PC-9 (cell line): Measurements from ENCODE around the gene RNF31. TPM values are rescaled to one million over a fixed set of nuclear protein-coding genes. Genes with fewer than 3 reads are reported as not detected.

Source experiments
- BruUV-seq: library from RNA; stranded (reverse); fragments of 400-500 nt; replicated peaks from 2 replicates; lab custom pipeline; 2021; lab: Mats Ljungman, UMichigan
- CTCF ChIA-PET: fragments of 300-600 bp; sonication (Branson Sonifier 250); formaldehyde crosslinking; loops from one replicate; lab custom pipeline; 2022; ENCODE audit warnings: antibody characterized with exemption; lab: Charles Lee
- POLR2A ChIA-PET: fragments of 300-600 bp; sonication (Branson Sonifier 250); formaldehyde crosslinking; loops from one replicate; lab custom pipeline; 2022; ENCODE audit warnings: antibody characterized with exemption; ENCODE audit not compliant: unreplicated experiment; lab: Charles Lee
- DNase-seq, 2 experiments: peaks; one replicate each; pipeline versions ENCODE4 v3.0.0 to v3.0.0-alpha.2; 2015 to 2022; ENCODE audit warnings: mixed read lengths in 1 of 2
- H2AFZ ChIP-seq: fragments of 200-600 bp; sonication (generic); 2 replicates; pipeline ENCODE4 v1.8.1; 2017; ENCODE audit warnings: antibody characterized with exemption
- H3F3A ChIP-seq: fragments of 200-600 bp; sonication (generic); 2 replicates; pipeline ENCODE4 v1.8.1; 2017; ENCODE audit warnings: antibody characterized with exemption, mild to moderate bottlenecking, low read depth; ENCODE audit not compliant: insufficient read depth
- H3K27ac ChIP-seq: fragments of 200-600 bp; sonication (generic); 2 replicates; pipeline ENCODE4 v1.6.1; 2016; ENCODE audit warnings: mixed run types
- H3K27me3 ChIP-seq: fragments of 200-600 bp; sonication (generic); 2 replicates; pipeline ENCODE4 v1.6.1; 2016; ENCODE audit warnings: low read depth, mixed run types; ENCODE audit not compliant: insufficient read depth
- H3K36me3 ChIP-seq: fragments of 200-600 bp; sonication (generic); 2 replicates; pipeline ENCODE4 v1.6.1; 2016; ENCODE audit warnings: low read depth, mixed run types
- H3K4me1 ChIP-seq: fragments of 200-600 bp; sonication (generic); replicated peaks from 2 replicates; pipeline ENCODE4 v1.6.1; 2016; ENCODE audit warnings: mixed run types; ENCODE audit not compliant: insufficient read depth
- H3K4me2 ChIP-seq: fragments of 200-600 bp; sonication (generic); 2 replicates; pipeline ENCODE4 v1.6.1; 2017; ENCODE audit warnings: mixed run types
- H3K4me3 ChIP-seq: fragments of 200-600 bp; sonication (generic); 2 replicates; pipeline ENCODE4 v1.6.1; 2016; ENCODE audit warnings: mixed run types
- H3K79me2 ChIP-seq: fragments of 200-600 bp; sonication (generic); 2 replicates; pipeline ENCODE4 v1.6.1; 2017; ENCODE audit warnings: low read depth, mixed run types
- H3K9me2 ChIP-seq: fragments of 200-600 bp; sonication (generic); 2 replicates; pipeline ENCODE4 v1.8.1; 2017; ENCODE audit warnings: mild to moderate bottlenecking; ENCODE audit not compliant: insufficient read depth
- H3K9me3 ChIP-seq: fragments of 200-600 bp; sonication (generic); 2 replicates; pipeline ENCODE4 v1.8.1; 2016; ENCODE audit warnings: low read depth; ENCODE audit not compliant: insufficient read depth
- H4K20me1 ChIP-seq: fragments of 200-600 bp; sonication (generic); 2 replicates; pipeline ENCODE4 v1.8.1; 2017; ENCODE audit not compliant: insufficient read depth
- EZH2 ChIP-seq: fragments of 200-600 bp; sonication (generic); IDR thresholded peaks from 2 replicates; pipeline ENCODE4 v1.8.0; 2017; ENCODE audit warnings: antibody characterized with exemption, low read depth
- intact Hi-C: fragments of 100-400 bp; cut with micrococcal nuclease; formaldehyde crosslinking; loops from one replicate; pipeline ENCODE4 v1.10.0; 2022; ENCODE audit not compliant: unreplicated experiment
- total RNA-seq: library from RNA; stranded (reverse); gene quantifications from 2 replicates; pipeline ENCODE4 v1.2.3, GENCODE V29; 2021
- TF ChIP-seq, protein P1 (sequence below): fragments of 200-600 bp; sonication (generic); conservative IDR thresholded peaks from 2 replicates; pipeline ENCODE4 v1.6.1; 2017; ENCODE audit warnings: mixed run types, antibody characterized with exemption, mild to moderate bottlenecking, moderate library complexity

Gene RNF31
- total RNA-seq, 1 experiment from 2014 or later: 44.6 TPM

DNA sequence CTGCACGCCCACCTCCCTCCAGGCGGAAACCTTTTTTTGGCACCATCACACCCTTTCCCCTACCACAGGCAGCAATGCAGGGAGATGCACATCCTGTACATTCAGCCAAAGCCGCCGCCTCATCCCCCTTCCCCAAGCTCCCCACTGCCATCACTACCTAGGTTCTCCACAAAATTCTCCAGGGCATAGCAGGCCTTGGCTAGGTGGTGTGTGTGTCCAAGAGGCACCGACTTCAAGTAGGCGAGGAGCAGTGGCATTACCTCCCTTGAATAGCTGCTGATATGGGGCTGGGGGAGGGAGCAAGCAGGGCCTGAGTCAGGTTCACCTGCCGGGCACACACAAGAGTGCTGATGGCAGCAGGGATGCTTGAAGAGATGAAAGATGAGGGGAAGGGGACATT, 37.7 kb downstream of the RNF31 start:
- Histone ChIP-seq H3K27me3 (no peaks in the 10 kb centered on the region), H3K4me3 (no peak overlapping the region), H4K20me1 (no peaks in the 10 kb centered on the region), H3F3A (peaks cover 3% of the 10 kb centered on the region; the same call in 1 of the 2 replicates), H3K79me2 (peaks cover 13% of the 10 kb centered on the region), H2AFZ (no peak overlapping the region), H3K9me3 (no peaks in the 10 kb centered on the region), H3K4me2 (no peak overlapping the region), H3K27ac (no peak overlapping the region), H3K4me1 (peaks cover 11% of the 10 kb centered on the region), H3K36me3 (no peaks in the 10 kb centered on the region), H3K9me2 (no peaks in the 10 kb centered on the region)
- intact Hi-C loops: no loop called here
- DNase-seq: no peak
- CTCF ChIA-PET: no interaction called here
- no TSS peak for BruUV-seq
- POLR2A ChIA-PET: no interaction called here
- TF ChIP-seq, protein P1, sequence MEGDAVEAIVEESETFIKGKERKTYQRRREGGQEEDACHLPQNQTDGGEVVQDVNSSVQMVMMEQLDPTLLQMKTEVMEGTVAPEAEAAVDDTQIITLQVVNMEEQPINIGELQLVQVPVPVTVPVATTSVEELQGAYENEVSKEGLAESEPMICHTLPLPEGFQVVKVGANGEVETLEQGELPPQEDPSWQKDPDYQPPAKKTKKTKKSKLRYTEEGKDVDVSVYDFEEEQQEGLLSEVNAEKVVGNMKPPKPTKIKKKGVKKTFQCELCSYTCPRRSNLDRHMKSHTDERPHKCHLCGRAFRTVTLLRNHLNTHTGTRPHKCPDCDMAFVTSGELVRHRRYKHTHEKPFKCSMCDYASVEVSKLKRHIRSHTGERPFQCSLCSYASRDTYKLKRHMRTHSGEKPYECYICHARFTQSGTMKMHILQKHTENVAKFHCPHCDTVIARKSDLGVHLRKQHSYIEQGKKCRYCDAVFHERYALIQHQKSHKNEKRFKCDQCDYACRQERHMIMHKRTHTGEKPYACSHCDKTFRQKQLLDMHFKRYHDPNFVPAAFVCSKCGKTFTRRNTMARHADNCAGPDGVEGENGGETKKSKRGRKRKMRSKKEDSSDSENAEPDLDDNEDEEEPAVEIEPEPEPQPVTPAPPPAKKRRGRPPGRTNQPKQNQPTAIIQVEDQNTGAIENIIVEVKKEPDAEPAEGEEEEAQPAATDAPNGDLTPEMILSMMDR: no peak
- no peak for TF ChIP-seq EZH2

GRCh38 chr14:24185741-24186140, 38.4 kb downstream of the RNF31 start:
- intact Hi-C loops: no loop called here
- no peak for DNase-seq
- no peaks in the 10 kb centered on the region for H4K20me1 ChIP-seq
- no peak for TF ChIP-seq EZH2
- TF ChIP-seq, protein P1: no peak
- H3K9me2 ChIP-seq: no peaks in the 10 kb centered on the region
- peaks cover 3% of the 10 kb centered on the region; the same call in 1 of the 2 replicates for H3F3A ChIP-seq
- H3K4me3 ChIP-seq: no peak overlapping the region
- no peak overlapping the region for H3K27ac ChIP-seq
- CTCF ChIA-PET: no interaction called here
- H3K36me3 ChIP-seq: no peaks in the 10 kb centered on the region
- H3K9me3 ChIP-seq: no peaks in the 10 kb centered on the region
- BruUV-seq: no TSS peak
- no peak overlapping the region for H2AFZ ChIP-seq
- POLR2A ChIA-PET: no interaction called here
- H3K4me1 ChIP-seq: peaks cover 11% of the 10 kb centered on the region
- H3K27me3 ChIP-seq: no peaks in the 10 kb centered on the region
- H3K79me2 ChIP-seq: peaks cover 13% of the 10 kb centered on the region
- H3K4me2 ChIP-seq: no peak overlapping the region

DNA sequence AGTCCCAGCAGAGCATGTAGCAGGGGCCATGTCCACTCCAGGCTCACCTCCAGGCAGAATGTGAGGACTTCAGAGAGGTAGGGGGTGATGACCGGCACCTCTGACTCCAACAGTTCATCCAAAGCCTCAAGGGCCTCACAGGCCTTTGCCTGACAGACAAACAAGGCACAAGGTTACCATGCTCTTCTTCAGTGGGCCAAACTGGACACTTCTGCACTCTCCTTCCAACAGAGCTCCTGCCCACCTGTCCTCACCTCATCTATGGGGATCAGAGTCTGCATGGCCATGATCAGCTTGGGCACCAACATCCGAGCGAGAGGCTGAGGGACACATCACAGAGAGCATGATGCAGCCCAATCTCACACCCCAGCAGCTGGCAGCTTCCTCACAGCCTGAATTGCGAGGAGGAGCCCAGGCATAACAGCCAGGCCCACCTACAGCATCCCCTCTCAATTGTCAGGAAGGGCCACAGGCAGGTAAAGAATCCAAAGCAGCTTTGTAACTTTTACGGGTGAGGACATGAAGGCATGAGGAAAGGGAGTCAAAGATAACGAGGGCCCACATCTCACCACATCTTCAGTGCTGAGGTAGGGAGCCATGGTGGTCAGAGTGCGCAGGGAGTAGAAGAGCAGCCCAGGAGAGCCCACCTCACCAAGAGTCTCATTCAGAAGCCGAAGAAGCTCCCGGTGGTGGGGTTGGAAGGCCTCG, 39.7 kb downstream of the RNF31 start:
- H3K27me3 ChIP-seq: no peaks in the 10 kb centered on the region
- intact Hi-C loops: no loop called here
- CTCF ChIA-PET: no interaction called here
- TF ChIP-seq EZH2: no peak
- TF ChIP-seq, protein P1: no peak
- DNase-seq: no peak
- H3K27ac ChIP-seq: no peak overlapping the region
- peak overlapping the region; percentile 93; the same call in 1 of the 2 replicates for H3K4me2 ChIP-seq
- no TSS peak for BruUV-seq
- no peaks in the 10 kb centered on the region for H3K9me3 ChIP-seq
- H3K4me1 ChIP-seq: peaks cover 11% of the 10 kb centered on the region
- POLR2A ChIA-PET: no interaction called here
- H3F3A ChIP-seq: peaks cover 3% of the 10 kb centered on the region; the same call in 1 of the 2 replicates
- H3K79me2 ChIP-seq: peaks cover 14% of the 10 kb centered on the region
- no peak overlapping the region for H2AFZ ChIP-seq
- no peaks in the 10 kb centered on the region for H3K36me3 ChIP-seq
- no peaks in the 10 kb centered on the region for H3K9me2 ChIP-seq
- H3K4me3 ChIP-seq: no peak overlapping the region
- no peaks in the 10 kb centered on the region for H4K20me1 ChIP-seq
